ENCODE measurements around the gene RBM41. TPM values are rescaled to one million over a fixed set of nuclear protein-coding genes. Genes with fewer than 3 reads are reported as not detected.
"Not testable (repeated sequence)": the region's sequence is repeated elsewhere in the genome, so short reads cannot be mapped to it uniquely, and the experiment has no call there.

RBM41 gene
- total RNA-seq, 1 experiment from 2014 or later, result 31.5 TPM

- H3K9me3 ChIP-seq (ENCODE audit: insufficient read depth, low read depth); intact Hi-C loops (cut with micrococcal nuclease; ENCODE audit: unreplicated experiment); CTCF ChIA-PET; H3K36me3 ChIP-seq (ENCODE audit: low read depth); H4K20me1 ChIP-seq (ENCODE audit: insufficient read depth); H3F3A ChIP-seq (ENCODE audit: insufficient read depth, low read depth); H3K79me2 ChIP-seq (ENCODE audit: low read depth); H3K9me2 ChIP-seq (ENCODE audit: insufficient read depth); BruUV-seq (replicated peaks); H3K27me3 ChIP-seq (ENCODE audit: insufficient read depth, low read depth): not testable (repeated sequence)
- Histone ChIP-seq H3K27ac (peak overlapping the region; percentile 54), H3K4me2 (peak overlapping the region; percentile 79), H3K4me3 (peak overlapping the region; percentile 62), H2AFZ (peak overlapping the region; percentile 81), H3K4me1 (replicated peaks; ENCODE audit: insufficient read depth) (peaks cover 15% of the 10 kb centered on the region)
- peak in 1 of 2 experiments; percentile 48 for DNase-seq
- POLR2A ChIA-PET (ENCODE audit: unreplicated experiment), result interaction anchor here (0.5 to 0.6 kb wide), 2 partner anchors 20 to 127 kb away, joined by 4 to 5 read pairs; no protein-coding TSS in a partner anchor
Measured at GRCh38 chrX:107155621-107156430, 37.2 kb upstream of the RBM41 start.

GRCh38 chrX:107154787-107155620, 36.4 kb upstream of the RBM41 start:
- CTCF ChIA-PET, result no interaction called here
- Histone ChIP-seq H3K4me2 (peak overlapping the region; percentile 79), H3K4me1 (replicated peaks; ENCODE audit: insufficient read depth) (peaks cover 15% of the 10 kb centered on the region), H3K27me3 (ENCODE audit: insufficient read depth, low read depth) (no peaks in the 10 kb centered on the region), H3K36me3 (ENCODE audit: low read depth) (peaks cover 10% of the 10 kb centered on the region; the same call in 1 of the 2 replicates), H3K9me2 (ENCODE audit: insufficient read depth) (no peaks in the 10 kb centered on the region), H3K9me3 (ENCODE audit: insufficient read depth, low read depth) (no peaks in the 10 kb centered on the region), H3F3A (ENCODE audit: insufficient read depth, low read depth) (peaks cover 9% of the 10 kb centered on the region; the same call in 1 of the 2 replicates), H3K27ac (peak overlapping the region; percentile 54), H3K4me3 (peak overlapping the region; percentile 62), H2AFZ (peak overlapping the region; percentile 81), H4K20me1 (ENCODE audit: insufficient read depth) (no peaks in the 10 kb centered on the region), H3K79me2 (ENCODE audit: low read depth) (0 out of 2 replicates have a peak, but pooled peaks cover 5% of the 10 kb centered on the region)
- no peak for TF ChIP-seq CTCF (conservative IDR thresholded peaks at IDR 0.05)
- TF ChIP-seq EZH2 (IDR thresholded peaks at IDR 0.05; ENCODE audit: low read depth), result no peak
- intact Hi-C loops (cut with micrococcal nuclease; ENCODE audit: unreplicated experiment), result no loop called here
- peak; percentile 25 to 84 for DNase-seq
- BruUV-seq (replicated peaks), result no TSS peak
- POLR2A ChIA-PET (ENCODE audit: unreplicated experiment), result interaction anchor here (0.5 kb wide), 1 partner anchor 126 kb away, joined by 5 read pairs; no protein-coding TSS in a partner anchor

GRCh38 chrX:107153005-107153404, 34.4 kb upstream of the RBM41 start:
- no peak overlapping the region for H3K4me2 ChIP-seq
- no peaks in the 10 kb centered on the region for H4K20me1 ChIP-seq (ENCODE audit: insufficient read depth)
- DNase-seq, result no peak
- intact Hi-C loops (cut with micrococcal nuclease; ENCODE audit: unreplicated experiment), result no loop called here
- H3K4me3 ChIP-seq, result no peak overlapping the region
- H3F3A ChIP-seq (ENCODE audit: insufficient read depth, low read depth), result peaks cover 9% of the 10 kb centered on the region; the same call in 1 of the 2 replicates
- H3K27ac ChIP-seq, result no peak overlapping the region
- H3K36me3 ChIP-seq (ENCODE audit: low read depth), result peaks cover 10% of the 10 kb centered on the region; the same call in 1 of the 2 replicates
- ChIA-PET CTCF (no interaction called here), POLR2A (ENCODE audit: unreplicated experiment) (no interaction called here)
- H3K27me3 ChIP-seq (ENCODE audit: insufficient read depth, low read depth), result no peaks in the 10 kb centered on the region
- TF ChIP-seq EZH2 (IDR thresholded peaks at IDR 0.05; ENCODE audit: low read depth), result no peak
- no peak for TF ChIP-seq CTCF (conservative IDR thresholded peaks at IDR 0.05)
- no peaks in the 10 kb centered on the region for H3K9me3 ChIP-seq (ENCODE audit: insufficient read depth, low read depth)
- no TSS peak for BruUV-seq (replicated peaks)
- H3K9me2 ChIP-seq (ENCODE audit: insufficient read depth), result no peaks in the 10 kb centered on the region
- no peak overlapping the region for H2AFZ ChIP-seq
- peaks cover 15% of the 10 kb centered on the region for H3K4me1 ChIP-seq (replicated peaks; ENCODE audit: insufficient read depth)
- 0 out of 2 replicates have a peak, but pooled peaks cover 5% of the 10 kb centered on the region for H3K79me2 ChIP-seq (ENCODE audit: low read depth)

Measured in PC-9 (cell line).